DOHH2 (cell line): ENCODE results near the gene SLC66A1.

Source experiments
- H3F3A ChIP-seq: fragments of 200-600 bp; sonication (generic), shearing (Covaris generic); 2 replicates; pipeline ENCODE4 v1.6.0; 2016; ENCODE audit warnings: antibody characterized with exemption, mild to moderate bottlenecking; ENCODE audit not compliant: control insufficient read depth, insufficient read depth
- H3K27ac ChIP-seq: fragments of 200-600 bp; sonication (generic); 2 replicates; pipeline ENCODE4 v1.5.1; 2014; ENCODE audit warnings: low read depth, mild to moderate bottlenecking, low read length, moderate library complexity
- H3K27me3 ChIP-seq: fragments of 200-600 bp; sonication (generic); 2 replicates; pipeline ENCODE4 v1.6.1; 2014; ENCODE audit warnings: mild to moderate bottlenecking, low read length, mixed read lengths; ENCODE audit not compliant: control insufficient read depth
- H3K36me3 ChIP-seq: fragments of 200-600 bp; sonication (generic); 2 replicates; pipeline ENCODE4 v1.6.1; 2014; ENCODE audit warnings: mild to moderate bottlenecking, low read length, moderate library complexity, mixed read lengths; ENCODE audit not compliant: control insufficient read depth
- H3K4me1 ChIP-seq: fragments of 200-600 bp; sonication (generic); 2 replicates; pipeline ENCODE4 v1.6.1; 2014; ENCODE audit warnings: mild to moderate bottlenecking, low read length, mixed read lengths; ENCODE audit not compliant: control insufficient read depth
- H3K4me2 ChIP-seq: fragments of 200-600 bp; sonication (generic); 2 replicates; pipeline ENCODE4 v1.6.0; 2014; ENCODE audit warnings: mild to moderate bottlenecking, low read length, moderate library complexity
- H3K4me3 ChIP-seq: fragments of 200-600 bp; sonication (generic); 2 replicates; pipeline ENCODE4 v1.5.1; 2014; ENCODE audit warnings: mild to moderate bottlenecking, low read length, mixed read lengths
- H3K79me2 ChIP-seq: fragments of 200-600 bp; sonication (generic); 2 replicates; pipeline ENCODE4 v1.6.1; 2014; ENCODE audit warnings: mild to moderate bottlenecking, low read length, mixed read lengths; ENCODE audit not compliant: control insufficient read depth
- H3K9me2 ChIP-seq: fragments of 200-600 bp; sonication (generic); replicated peaks from 2 replicates; pipeline ENCODE4 v1.6.1; 2014; ENCODE audit warnings: mild to moderate bottlenecking, low read length, mixed read lengths; ENCODE audit not compliant: control insufficient read depth
- H3K9me3 ChIP-seq: fragments of 200-600 bp; sonication (generic); 2 replicates; pipeline ENCODE4 v1.6.1; 2014; ENCODE audit warnings: antibody characterized with exemption, low read length, mixed read lengths; ENCODE audit not compliant: control insufficient read depth, insufficient read depth
- H4K20me1 ChIP-seq: fragments of 200-600 bp; sonication (generic); 2 replicates; pipeline ENCODE4 v1.6.0; 2014; ENCODE audit warnings: low read depth, mild to moderate bottlenecking, antibody characterized with exemption, low read length, moderate library complexity; ENCODE audit not compliant: control insufficient read depth, insufficient read depth
- EZH2phosphoT487 ChIP-seq: fragments of 200-600 bp; sonication (generic); IDR thresholded peaks from 2 replicates; pipeline ENCODE4 v1.6.1; 2017; ENCODE audit warnings: borderline replicate concordance, mild to moderate bottlenecking, antibody characterized with exemption, low read length, moderate library complexity, mixed read lengths
- TF ChIP-seq, protein P1 (sequence below): fragments of 200-600 bp; sonication (generic); IDR thresholded peaks from one replicate; pipeline ENCODE4 v1.5.1; 2014; ENCODE audit warnings: antibody characterized with exemption, mild to moderate bottlenecking, low read depth, low read length; ENCODE audit not compliant: poor library complexity, severe bottlenecking

Gene SLC66A1

DNA sequence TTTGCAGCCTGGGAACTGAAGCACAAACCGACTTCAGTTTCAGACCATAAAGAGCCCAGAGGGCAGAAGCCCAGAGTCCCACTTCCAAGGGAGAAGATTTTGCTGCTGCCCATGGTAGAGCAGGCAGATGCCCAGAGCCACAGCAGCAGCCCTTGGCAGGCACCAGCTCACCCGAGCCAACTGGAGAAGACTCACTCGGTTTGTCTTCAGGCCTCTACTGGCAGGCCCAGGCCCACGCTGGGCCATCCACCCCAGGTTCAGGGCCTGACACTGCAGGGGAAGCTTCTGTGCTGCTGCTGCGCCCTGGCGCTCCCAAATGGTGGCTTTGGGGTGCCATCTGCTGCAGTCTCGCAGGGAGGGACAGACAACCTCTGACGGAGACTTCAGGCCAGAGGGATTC is 33.3 kb downstream of the SLC66A1 start:
- Histone ChIP-seq H3K27me3 (no peaks in the 10 kb centered on the region), H3K9me2 (no peaks in the 10 kb centered on the region), H3K4me3 (no peak overlapping the region), H3K9me3 (no peaks in the 10 kb centered on the region), H3K4me1 (peaks cover 10% of the 10 kb centered on the region), H3K27ac (no peak overlapping the region), H4K20me1 (peaks cover 4% of the 10 kb centered on the region; the same call in 1 of the 2 replicates), H3K4me2 (no peak overlapping the region), H3F3A (no peaks in the 10 kb centered on the region), H3K79me2 (no peaks in the 10 kb centered on the region; the same call in 1 of the 2 replicates), H3K36me3 (peaks cover 21% of the 10 kb centered on the region)
- TF ChIP-seq EZH2phosphoT487, result no peak
- TF ChIP-seq, protein P1, sequence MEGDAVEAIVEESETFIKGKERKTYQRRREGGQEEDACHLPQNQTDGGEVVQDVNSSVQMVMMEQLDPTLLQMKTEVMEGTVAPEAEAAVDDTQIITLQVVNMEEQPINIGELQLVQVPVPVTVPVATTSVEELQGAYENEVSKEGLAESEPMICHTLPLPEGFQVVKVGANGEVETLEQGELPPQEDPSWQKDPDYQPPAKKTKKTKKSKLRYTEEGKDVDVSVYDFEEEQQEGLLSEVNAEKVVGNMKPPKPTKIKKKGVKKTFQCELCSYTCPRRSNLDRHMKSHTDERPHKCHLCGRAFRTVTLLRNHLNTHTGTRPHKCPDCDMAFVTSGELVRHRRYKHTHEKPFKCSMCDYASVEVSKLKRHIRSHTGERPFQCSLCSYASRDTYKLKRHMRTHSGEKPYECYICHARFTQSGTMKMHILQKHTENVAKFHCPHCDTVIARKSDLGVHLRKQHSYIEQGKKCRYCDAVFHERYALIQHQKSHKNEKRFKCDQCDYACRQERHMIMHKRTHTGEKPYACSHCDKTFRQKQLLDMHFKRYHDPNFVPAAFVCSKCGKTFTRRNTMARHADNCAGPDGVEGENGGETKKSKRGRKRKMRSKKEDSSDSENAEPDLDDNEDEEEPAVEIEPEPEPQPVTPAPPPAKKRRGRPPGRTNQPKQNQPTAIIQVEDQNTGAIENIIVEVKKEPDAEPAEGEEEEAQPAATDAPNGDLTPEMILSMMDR, result no peak

DNA sequence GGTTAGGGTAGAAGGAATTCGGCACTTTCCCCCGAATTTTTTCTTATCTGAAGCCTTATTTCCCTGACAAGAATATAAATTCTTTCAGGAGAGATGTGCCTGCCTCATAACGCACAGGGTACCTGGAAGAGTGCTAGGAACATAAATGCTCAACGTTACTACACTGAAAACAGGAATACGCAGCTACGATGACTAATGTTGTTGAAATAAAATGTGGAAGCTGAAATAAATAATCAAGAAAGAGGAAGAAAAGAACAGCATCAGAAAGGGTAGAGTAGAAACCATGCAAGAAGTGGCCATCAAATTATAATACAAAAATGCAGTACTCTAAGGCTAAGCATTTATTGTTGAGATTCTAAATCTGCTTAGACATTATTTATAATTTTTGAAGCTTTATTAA is 33.9 kb downstream of the SLC66A1 start:
- H4K20me1 ChIP-seq, result peaks cover 4% of the 10 kb centered on the region; the same call in 1 of the 2 replicates
- peaks cover 9% of the 10 kb centered on the region for H3K4me1 ChIP-seq
- no peaks in the 10 kb centered on the region; the same call in 1 of the 2 replicates for H3K79me2 ChIP-seq
- no peak overlapping the region for H3K27ac ChIP-seq
- TF ChIP-seq, protein P1, result no peak
- no peak for TF ChIP-seq EZH2phosphoT487
- H3K27me3 ChIP-seq, result no peaks in the 10 kb centered on the region
- H3K9me2 ChIP-seq, result no peaks in the 10 kb centered on the region
- H3F3A ChIP-seq, result no peaks in the 10 kb centered on the region
- no peak overlapping the region for H3K4me2 ChIP-seq
- H3K36me3 ChIP-seq, result peaks cover 17% of the 10 kb centered on the region
- H3K9me3 ChIP-seq, result no peaks in the 10 kb centered on the region
- no peak overlapping the region for H3K4me3 ChIP-seq

DNA sequence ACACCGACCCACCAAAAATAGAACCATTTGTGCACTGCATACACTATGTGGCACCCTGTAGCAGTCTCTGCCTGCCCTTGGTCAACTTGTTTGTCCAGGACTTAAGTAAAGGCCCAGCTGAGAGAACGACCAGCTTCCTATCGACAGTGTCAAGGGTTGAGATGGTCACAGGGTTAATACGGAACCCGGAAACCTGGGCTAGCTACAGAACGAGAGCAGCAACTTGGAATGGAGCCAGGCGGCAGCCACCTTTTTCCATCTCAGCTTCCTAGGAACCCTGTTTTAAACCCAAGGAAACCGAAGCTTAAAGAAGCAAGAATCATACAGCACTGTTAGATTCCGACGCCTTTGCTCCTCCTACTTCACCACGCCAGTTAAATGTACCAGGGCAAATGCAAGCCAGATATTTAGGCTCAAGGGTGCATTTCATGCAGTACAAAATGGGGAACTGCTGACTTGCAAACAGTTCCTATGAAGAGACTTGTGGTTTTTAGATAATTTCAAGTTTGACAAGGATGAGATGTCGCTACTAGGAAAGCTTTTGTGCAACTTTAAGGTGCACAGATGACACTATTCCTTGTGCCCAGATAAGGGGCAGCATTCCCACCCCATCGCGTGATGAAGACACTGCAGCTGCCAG is 35.5 kb downstream of the SLC66A1 start:
- H4K20me1 ChIP-seq, result no peaks in the 10 kb centered on the region
- H3K9me2 ChIP-seq, result no peaks in the 10 kb centered on the region
- H3K27ac ChIP-seq, result no peak overlapping the region
- H3K4me3 ChIP-seq, result no peak overlapping the region
- no peak overlapping the region for H3K4me2 ChIP-seq
- H3F3A ChIP-seq, result no peaks in the 10 kb centered on the region
- TF ChIP-seq, protein P1, result no peak
- TF ChIP-seq EZH2phosphoT487, result no peak
- H3K4me1 ChIP-seq, result no peaks in the 10 kb centered on the region
- H3K36me3 ChIP-seq, result peaks cover 15% of the 10 kb centered on the region; the same call in 1 of the 2 replicates
- no peaks in the 10 kb centered on the region for H3K27me3 ChIP-seq
- H3K79me2 ChIP-seq, result no peaks in the 10 kb centered on the region
- H3K9me3 ChIP-seq, result no peaks in the 10 kb centered on the region
